Measurements from ENCODE around the gene BDKRB2.

Gene BDKRB2

GRCh38 chr14:96167224-96168148 is 37.2 kb upstream of the BDKRB2 start:
- Histone ChIP-seq H3K79me2 (ENCODE audit: insufficient read depth, low read depth) (no peaks in the 10 kb centered on the region), H3K4me2 (no peak overlapping the region), H4K20me1 (ENCODE audit: insufficient read depth) (no peaks in the 10 kb centered on the region), H3K27ac (no peak overlapping the region), H3K36me3 (ENCODE audit: insufficient read depth) (no peaks in the 10 kb centered on the region), H3K4me1 (ENCODE audit: low read depth, poor library complexity, severe bottlenecking) (no peaks in the 10 kb centered on the region), H3K4me3 (IDR thresholded peaks at IDR 0.05; ENCODE audit: insufficient read depth, low read depth, low read length) (no peak overlapping the region), H3K27me3 (ENCODE audit: insufficient read depth, low read depth) (no peaks in the 10 kb centered on the region), H3K9ac (no peak overlapping the region), H2AFZ (ENCODE audit: low read depth) (no peak overlapping the region)
- TF ChIP-seq, protein P1, sequence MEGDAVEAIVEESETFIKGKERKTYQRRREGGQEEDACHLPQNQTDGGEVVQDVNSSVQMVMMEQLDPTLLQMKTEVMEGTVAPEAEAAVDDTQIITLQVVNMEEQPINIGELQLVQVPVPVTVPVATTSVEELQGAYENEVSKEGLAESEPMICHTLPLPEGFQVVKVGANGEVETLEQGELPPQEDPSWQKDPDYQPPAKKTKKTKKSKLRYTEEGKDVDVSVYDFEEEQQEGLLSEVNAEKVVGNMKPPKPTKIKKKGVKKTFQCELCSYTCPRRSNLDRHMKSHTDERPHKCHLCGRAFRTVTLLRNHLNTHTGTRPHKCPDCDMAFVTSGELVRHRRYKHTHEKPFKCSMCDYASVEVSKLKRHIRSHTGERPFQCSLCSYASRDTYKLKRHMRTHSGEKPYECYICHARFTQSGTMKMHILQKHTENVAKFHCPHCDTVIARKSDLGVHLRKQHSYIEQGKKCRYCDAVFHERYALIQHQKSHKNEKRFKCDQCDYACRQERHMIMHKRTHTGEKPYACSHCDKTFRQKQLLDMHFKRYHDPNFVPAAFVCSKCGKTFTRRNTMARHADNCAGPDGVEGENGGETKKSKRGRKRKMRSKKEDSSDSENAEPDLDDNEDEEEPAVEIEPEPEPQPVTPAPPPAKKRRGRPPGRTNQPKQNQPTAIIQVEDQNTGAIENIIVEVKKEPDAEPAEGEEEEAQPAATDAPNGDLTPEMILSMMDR (conservative IDR thresholded peaks at IDR 0.05; ENCODE audit: low read depth, low read length), result no peak

- Histone ChIP-seq H3K4me3 (IDR thresholded peaks at IDR 0.05; ENCODE audit: insufficient read depth, low read depth, low read length) (no peak overlapping the region), H3K9ac (no peak overlapping the region), H3K27me3 (ENCODE audit: insufficient read depth, low read depth) (no peaks in the 10 kb centered on the region), H3K4me1 (ENCODE audit: low read depth, poor library complexity, severe bottlenecking) (no peaks in the 10 kb centered on the region), H3K4me2 (no peak overlapping the region), H2AFZ (ENCODE audit: low read depth) (no peak overlapping the region), H4K20me1 (ENCODE audit: insufficient read depth) (no peaks in the 10 kb centered on the region), H3K36me3 (ENCODE audit: insufficient read depth) (no peaks in the 10 kb centered on the region), H3K79me2 (ENCODE audit: insufficient read depth, low read depth) (no peaks in the 10 kb centered on the region), H3K27ac (no peak overlapping the region)
- TF ChIP-seq, protein P1 (conservative IDR thresholded peaks at IDR 0.05; ENCODE audit: low read depth, low read length), result no peak
Measured at GRCh38 chr14:96168581-96168980, 36.1 kb upstream of the BDKRB2 start.

DNA sequence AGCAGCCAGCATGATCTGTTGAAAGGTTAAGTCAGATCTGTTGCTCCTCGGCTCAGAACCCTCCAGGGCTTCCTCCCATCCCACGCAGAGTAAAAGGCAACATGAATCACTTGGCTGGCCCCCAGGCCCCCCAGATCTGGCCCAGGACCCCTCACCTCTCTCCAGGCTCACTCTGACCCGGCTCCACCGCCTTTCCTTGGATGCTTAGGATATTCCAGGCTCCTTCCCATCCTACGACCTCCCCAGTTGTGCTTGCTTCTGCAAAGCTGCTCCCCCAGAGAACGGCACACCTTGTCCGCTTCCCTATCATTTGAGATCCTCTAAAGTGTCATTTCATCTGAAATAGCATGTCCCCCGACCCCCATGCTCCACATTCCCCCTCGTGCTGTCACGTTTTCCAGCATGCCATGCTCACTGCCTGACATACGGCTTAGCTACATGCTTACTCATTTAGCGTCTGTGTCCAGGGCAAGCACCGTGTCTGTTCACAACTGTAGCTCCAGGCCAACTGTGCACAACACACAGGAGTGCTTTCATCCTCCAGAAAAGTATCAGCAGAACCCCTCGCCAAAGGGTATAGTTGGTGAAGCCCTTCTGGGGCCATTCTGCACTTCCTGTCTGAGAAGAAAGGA is 33.6 kb upstream of the BDKRB2 start:
- H3K4me2 ChIP-seq, result no peak overlapping the region
- no peak overlapping the region for H2AFZ ChIP-seq (ENCODE audit: low read depth)
- TF ChIP-seq, protein P1 (conservative IDR thresholded peaks at IDR 0.05; ENCODE audit: low read depth, low read length), result no peak

GRCh38 chr14:96173636-96174475 is 30.8 kb upstream of the BDKRB2 start:
- H3K27me3 ChIP-seq (ENCODE audit: insufficient read depth, low read depth), result no peaks in the 10 kb centered on the region
- H3K4me1 ChIP-seq (ENCODE audit: low read depth, poor library complexity, severe bottlenecking), result no peaks in the 10 kb centered on the region
- H4K20me1 ChIP-seq (ENCODE audit: insufficient read depth), result no peaks in the 10 kb centered on the region
- no peak overlapping the region for H2AFZ ChIP-seq (ENCODE audit: low read depth)
- TF ChIP-seq, protein P1 (conservative IDR thresholded peaks at IDR 0.05; ENCODE audit: low read depth, low read length), result no peak
- H3K36me3 ChIP-seq (ENCODE audit: insufficient read depth), result no peaks in the 10 kb centered on the region
- H3K4me3 ChIP-seq (IDR thresholded peaks at IDR 0.05; ENCODE audit: insufficient read depth, low read depth, low read length), result no peak overlapping the region
- H3K9ac ChIP-seq, result no peak overlapping the region
- H3K4me2 ChIP-seq, result no peak overlapping the region
- no peak overlapping the region for H3K27ac ChIP-seq
- H3K79me2 ChIP-seq (ENCODE audit: insufficient read depth, low read depth), result no peaks in the 10 kb centered on the region

More for the DNA sequence above, 33.6 kb upstream of the BDKRB2 start:
- no peaks in the 10 kb centered on the region for H3K27me3 ChIP-seq (ENCODE audit: insufficient read depth, low read depth)
- no peak overlapping the region for H3K9ac ChIP-seq
- H3K36me3 ChIP-seq (ENCODE audit: insufficient read depth), result no peaks in the 10 kb centered on the region
- H3K4me1 ChIP-seq (ENCODE audit: low read depth, poor library complexity, severe bottlenecking), result no peaks in the 10 kb centered on the region
- H3K27ac ChIP-seq, result no peak overlapping the region
- no peaks in the 10 kb centered on the region for H4K20me1 ChIP-seq (ENCODE audit: insufficient read depth)
- H3K4me3 ChIP-seq (IDR thresholded peaks at IDR 0.05; ENCODE audit: insufficient read depth, low read depth, low read length), result no peak overlapping the region
- no peaks in the 10 kb centered on the region for H3K79me2 ChIP-seq (ENCODE audit: insufficient read depth, low read depth)

Measured in KMS-11 (cell line).